ENCODE results near the gene UGT1A10. TPM values are rescaled to one million over a fixed set of nuclear protein-coding genes. Genes with fewer than 3 reads are reported as not detected.
"Not testable (repeated sequence)": the region's sequence is repeated elsewhere in the genome, so short reads cannot be mapped to it uniquely, and the experiment has no call there.

UGT1A10 gene
- polyA plus RNA-seq, 1 donor: not detected

DNA sequence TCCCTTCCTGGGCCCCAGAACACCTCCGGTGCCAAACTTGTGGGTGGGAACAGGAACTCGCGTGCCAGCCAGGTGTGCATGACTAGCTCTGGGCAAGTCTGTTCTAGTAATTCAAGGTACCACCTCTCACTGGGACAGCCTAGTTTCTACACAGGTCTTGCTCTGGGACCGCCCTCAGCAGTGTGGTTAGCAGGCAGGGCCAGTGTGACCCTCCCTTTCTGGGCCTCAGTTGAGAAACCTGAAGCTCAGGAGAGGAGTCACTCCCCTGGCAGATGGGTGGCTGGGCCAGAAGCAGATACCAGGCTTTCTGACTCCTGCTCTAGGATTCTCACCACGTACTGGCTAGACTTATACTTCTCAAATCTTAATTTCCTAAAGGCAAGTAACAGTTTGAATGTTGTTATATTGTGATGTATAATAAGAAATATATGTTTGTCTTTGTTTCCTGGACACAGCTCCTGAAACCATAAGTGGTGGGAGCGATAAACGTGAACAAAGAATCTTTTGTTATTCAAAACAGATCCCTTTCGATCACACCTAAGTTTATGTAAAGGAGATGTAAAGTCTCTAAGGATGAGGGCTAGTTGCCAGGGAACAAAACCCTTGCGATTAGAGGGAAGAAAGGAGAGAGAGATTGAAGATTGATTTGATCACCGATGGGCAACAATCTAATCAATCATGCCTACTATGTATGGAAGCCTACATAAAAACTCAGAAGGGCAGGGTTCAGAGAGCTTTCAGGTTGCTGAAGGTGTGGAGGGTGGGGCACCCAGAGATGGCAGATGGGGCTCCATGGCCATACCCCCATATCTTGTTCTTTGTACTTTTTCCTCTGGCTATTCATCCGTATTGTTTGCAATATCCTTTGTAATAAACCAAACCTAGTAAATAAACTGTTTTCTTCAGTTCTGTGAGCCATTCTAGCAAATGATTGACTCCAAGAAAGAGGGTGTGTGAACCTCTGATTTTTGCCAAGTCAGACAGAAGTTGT lies 55.5 kb downstream of the UGT1A10 start:
- DNase-seq (ENCODE audit: low read depth): no peak

DNA sequence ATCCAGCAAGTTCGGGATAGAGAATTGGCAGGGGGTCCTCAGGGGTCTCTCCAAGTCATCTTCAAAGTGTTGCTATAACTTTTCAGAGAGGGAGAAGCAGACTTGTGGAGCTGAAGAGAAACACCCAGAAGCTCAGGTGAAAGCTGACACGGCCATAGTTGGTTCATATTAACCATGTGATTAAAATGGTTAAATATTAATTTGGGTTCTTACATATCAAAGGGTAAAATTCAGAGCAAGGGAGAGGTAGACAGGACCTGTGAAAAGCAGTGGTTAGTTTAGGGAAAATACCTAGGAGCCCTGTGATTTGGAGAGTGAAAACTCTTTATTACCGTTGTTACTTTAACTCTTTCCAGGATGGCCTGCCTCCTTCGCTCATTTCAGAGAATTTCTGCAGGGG lies 56.4 kb downstream of the UGT1A10 start, which contains the start of gene UGT1A6:
UGT1A6 (plus strand) TSS at position 243 of the 400 bp plus-strand sequence; CDS start at position 358, 115 bp downstream.
- DNase-seq (ENCODE audit: low read depth): no peak

DNA sequence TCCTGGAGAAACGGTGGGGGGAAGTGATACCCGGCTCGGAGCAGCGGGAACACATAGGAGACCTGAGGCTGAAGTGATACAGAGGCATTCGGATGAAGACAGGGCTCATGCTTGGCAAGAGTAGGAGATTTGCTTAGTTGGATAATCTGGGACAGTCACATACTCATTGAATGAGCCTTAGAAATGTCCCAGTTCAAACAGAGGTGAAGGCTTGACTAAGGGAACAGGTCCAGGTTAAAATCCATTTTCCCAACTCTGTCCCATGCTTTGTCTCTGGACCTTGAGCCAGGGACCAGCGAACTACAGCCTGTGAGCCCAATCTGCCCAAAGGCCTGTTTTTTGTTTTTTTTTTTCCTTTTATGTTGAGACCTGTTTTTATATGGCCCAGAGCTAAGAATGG lies 57.7 kb downstream of the UGT1A10 start:
- no peak for DNase-seq (ENCODE audit: low read depth)

DNA sequence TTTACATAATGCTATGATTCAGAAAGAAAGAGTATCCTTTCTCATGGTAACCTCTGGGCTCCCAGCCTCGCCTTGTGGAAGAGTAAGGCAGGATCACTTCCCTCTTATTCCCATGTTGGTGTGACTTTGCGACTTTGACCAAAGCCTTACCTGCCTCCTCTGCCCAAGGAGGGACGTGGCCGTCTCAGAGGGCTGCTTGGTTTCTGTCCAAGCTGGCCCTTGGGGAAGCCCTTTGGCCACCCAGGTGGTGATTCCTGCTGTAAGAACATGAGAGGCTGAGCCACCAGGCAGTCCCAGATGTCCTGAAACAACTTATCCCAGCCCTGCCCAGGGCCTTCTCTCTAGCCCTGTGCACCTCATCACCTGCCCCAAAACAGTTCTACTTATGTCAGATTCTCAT lies 62.5 kb downstream of the UGT1A10 start:
- no peak for DNase-seq (ENCODE audit: low read depth)

DNA sequence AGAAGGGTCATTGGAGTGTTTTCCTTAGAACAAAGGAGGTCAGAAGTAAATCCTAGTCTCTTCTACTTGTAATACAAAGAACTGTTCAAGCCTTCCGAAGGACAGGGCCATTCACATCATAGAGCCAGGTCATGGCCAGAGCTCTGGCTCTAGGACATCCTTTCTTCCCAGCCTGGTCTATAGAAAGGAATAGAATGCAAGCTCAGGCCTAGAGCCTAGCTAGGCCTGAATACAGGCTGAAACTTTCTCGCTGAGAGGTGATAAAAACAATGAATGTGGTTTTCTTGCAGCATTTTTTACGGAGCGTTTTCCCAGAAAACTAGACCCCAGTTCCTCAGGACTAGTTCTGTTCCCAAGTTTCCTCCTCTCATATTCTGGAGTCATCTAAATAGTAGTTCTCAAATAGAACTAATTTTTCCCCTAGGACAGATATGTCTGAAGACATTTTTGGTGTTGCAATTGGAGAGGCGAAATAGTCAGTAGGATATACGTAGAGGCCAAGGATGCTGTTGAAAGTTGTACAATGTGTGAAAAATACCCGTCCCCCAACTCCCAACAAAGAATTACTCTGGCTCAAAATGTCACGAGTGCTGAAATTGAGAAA lies 63.3 kb downstream of the UGT1A10 start:
- no peak for DNase-seq (ENCODE audit: low read depth)

GRCh38 chr2:233700028-233700635 lies 63.9 kb downstream of the UGT1A10 start:
- no peak for DNase-seq (ENCODE audit: low read depth)

- not testable (repeated sequence) for DNase-seq (ENCODE audit: low read depth)
Measured at GRCh38 chr2:233700842-233701241, 64.6 kb downstream of the UGT1A10 start.

- DNase-seq (ENCODE audit: low read depth): no peak
Measured at GRCh38 chr2:233702238-233702637, 66.0 kb downstream of the UGT1A10 start.

- no peak for DNase-seq (ENCODE audit: low read depth)
Measured at GRCh38 chr2:233705911-233706506, 69.8 kb downstream of the UGT1A10 start.

GRCh38 chr2:233706720-233707119 lies 70.5 kb downstream of the UGT1A10 start:
- DNase-seq (ENCODE audit: low read depth): no peak

- DNase-seq (ENCODE audit: low read depth): no peak
Measured at GRCh38 chr2:233707940-233708644, 71.8 kb downstream of the UGT1A10 start.

DNA sequence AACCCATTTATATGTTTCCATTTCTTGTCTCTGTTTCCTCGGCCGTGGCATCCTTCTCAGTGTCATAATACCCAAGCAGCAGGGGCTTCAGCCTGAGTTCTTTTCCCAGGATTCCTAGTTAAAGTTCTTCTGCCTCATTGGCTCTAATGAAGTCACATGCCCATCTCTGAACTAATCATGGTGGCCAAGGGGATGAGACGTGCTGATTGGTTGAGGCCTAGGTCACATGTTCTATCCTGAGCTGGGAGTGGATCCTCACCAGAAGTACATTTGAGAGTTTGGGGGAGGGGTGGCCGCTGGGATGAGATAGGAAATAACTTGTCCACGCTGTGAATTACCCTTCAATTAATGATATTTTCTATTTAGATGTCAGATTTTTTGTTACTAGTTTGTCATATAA lies 72.7 kb downstream of the UGT1A10 start:
- DNase-seq (ENCODE audit: low read depth): no peak

- no peak for DNase-seq (ENCODE audit: low read depth)
Measured at GRCh38 chr2:233711312-233712008, 75.2 kb downstream of the UGT1A10 start.

- DNase-seq (ENCODE audit: low read depth): no peak
Measured at GRCh38 chr2:233712611-233713261, 76.5 kb downstream of the UGT1A10 start, which contains the start of gene UGT1A5. Gene UGT1A5, plus strand, starts transcription at chr2:233712907. Its CDS starts 85 bp downstream, at chr2:233712992.

GRCh38 chr2:233713262-233713615 lies 77.0 kb downstream of the UGT1A10 start:
- DNase-seq (ENCODE audit: low read depth): no peak

DNA sequence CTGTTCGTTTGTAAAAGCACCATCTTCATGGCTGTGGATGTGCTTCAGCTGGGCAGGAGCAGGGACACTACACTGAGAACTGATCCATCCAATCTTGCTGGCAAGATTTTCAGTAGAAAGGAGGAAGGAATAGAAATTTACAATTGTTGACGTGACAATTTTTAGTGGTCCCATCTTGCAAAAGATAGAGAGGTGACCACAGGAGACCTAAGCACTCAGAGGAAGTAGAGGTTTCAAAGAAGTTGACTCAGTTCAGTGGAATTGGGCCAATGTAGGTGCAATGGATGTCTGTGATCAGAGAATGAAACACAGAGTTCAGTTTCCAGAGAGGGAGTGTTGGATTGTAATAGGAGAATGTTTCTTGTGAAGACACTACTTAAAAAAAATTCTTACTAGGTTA lies 77.9 kb downstream of the UGT1A10 start:
- no peak for DNase-seq (ENCODE audit: low read depth)

DNA sequence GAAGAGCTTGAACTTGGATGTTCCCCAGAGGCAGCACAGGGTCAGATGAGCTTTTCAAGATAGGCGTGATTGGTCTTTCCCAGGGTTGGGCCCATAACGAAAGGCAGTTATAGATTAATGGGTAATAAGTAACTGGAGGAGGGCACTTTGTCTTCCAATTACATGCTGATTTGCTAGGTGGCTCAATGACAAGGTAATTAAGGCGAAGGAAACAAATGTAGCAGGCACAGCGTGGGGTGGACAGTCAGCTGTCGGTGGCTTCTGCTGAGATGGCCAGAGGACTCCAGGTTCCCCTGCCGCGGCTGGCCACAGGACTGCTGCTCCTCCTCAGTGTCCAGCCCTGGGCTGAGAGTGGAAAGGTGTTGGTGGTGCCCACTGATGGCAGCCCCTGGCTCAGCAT lies 82.3 kb downstream of the UGT1A10 start, which contains the start of gene UGT1A4:
UGT1A4 (plus strand) TSS at position 185 of the 400 bp plus-strand sequence; CDS start at position 270, 85 bp downstream.
- no peak for DNase-seq (ENCODE audit: low read depth)

GRCh38 chr2:233728723-233729301 lies 92.6 kb downstream of the UGT1A10 start, which contains the start of gene UGT1A3:
Gene UGT1A3, plus strand, starts transcription at chr2:233729042. Its CDS starts 85 bp downstream, at chr2:233729127.
- no peak for DNase-seq (ENCODE audit: low read depth)

- not testable (repeated sequence) for DNase-seq (ENCODE audit: low read depth)
Measured at GRCh38 chr2:233736868-233737653, 100.8 kb downstream of the UGT1A10 start.
